Spleen (tissue), 7 donors: ENCODE results near the gene CCNI.

Source experiments
- POLR2A ChIP-seq, 3 donors: fragments of 450-650 bp; IDR thresholded peaks; one replicate each; pipeline ENCODE4 v1.5.1; 2017; ENCODE audit warnings: antibody characterized with exemption in 3 of 3, mild to moderate bottlenecking in 1 of 3
- POLR2AphosphoS5 ChIP-seq, 3 donors: sonication (generic); formaldehyde crosslinking; IDR thresholded peaks; one replicate each; pipeline ENCODE4 v1.5.1; 2017; ENCODE audit warnings: antibody characterized with exemption in 3 of 3
- TF ChIP-seq, protein P1 (sequence below), 11 experiments: fragments of 200-600 bp in 7 of 11; fragments of 450-650 bp in 4 of 11; sonication (generic) in 4 of 11; IDR thresholded peaks in 8 of 11; conservative IDR thresholded peaks in 3 of 11; 1 replicate in 7 of 11; 2 replicates in 4 of 11; pipeline versions ENCODE4 v1.4.0 to v1.8.0; 2016 to 2021; ENCODE audit warnings: antibody characterized with exemption in 11 of 11, inconsistent platforms in 4 of 11, mild to moderate bottlenecking in 1 of 11
- donor health status: DM: no; HTN: no; CAD: no; lungs with moderate emphysema.
- donor health status: DM: no; HTN: no; CAD: no.
- donor health status: DM: no; HTN: no; CAD: no.

- TF ChIP-seq, protein P1, sequence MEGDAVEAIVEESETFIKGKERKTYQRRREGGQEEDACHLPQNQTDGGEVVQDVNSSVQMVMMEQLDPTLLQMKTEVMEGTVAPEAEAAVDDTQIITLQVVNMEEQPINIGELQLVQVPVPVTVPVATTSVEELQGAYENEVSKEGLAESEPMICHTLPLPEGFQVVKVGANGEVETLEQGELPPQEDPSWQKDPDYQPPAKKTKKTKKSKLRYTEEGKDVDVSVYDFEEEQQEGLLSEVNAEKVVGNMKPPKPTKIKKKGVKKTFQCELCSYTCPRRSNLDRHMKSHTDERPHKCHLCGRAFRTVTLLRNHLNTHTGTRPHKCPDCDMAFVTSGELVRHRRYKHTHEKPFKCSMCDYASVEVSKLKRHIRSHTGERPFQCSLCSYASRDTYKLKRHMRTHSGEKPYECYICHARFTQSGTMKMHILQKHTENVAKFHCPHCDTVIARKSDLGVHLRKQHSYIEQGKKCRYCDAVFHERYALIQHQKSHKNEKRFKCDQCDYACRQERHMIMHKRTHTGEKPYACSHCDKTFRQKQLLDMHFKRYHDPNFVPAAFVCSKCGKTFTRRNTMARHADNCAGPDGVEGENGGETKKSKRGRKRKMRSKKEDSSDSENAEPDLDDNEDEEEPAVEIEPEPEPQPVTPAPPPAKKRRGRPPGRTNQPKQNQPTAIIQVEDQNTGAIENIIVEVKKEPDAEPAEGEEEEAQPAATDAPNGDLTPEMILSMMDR (IDR thresholded peaks at IDR 0.05 in 8 of 11, conservative IDR thresholded peaks at IDR 0.05 in 3 of 11) = no peak
- TF ChIP-seq POLR2A (IDR thresholded peaks at IDR 0.05) (no peak), POLR2AphosphoS5 (IDR thresholded peaks at IDR 0.05) (no peak)
These were observed 24.4 kb upstream of the CCNI start for GRCh38 chr4:77100234-77100633.
